ENCODE data around the gene SCUBE1. TPM values are rescaled to one million over a fixed set of nuclear protein-coding genes. Genes with fewer than 3 reads are reported as not detected.

Gene SCUBE1
- total RNA-seq, 2 experiments from 2014 or later: not detected

DNA sequence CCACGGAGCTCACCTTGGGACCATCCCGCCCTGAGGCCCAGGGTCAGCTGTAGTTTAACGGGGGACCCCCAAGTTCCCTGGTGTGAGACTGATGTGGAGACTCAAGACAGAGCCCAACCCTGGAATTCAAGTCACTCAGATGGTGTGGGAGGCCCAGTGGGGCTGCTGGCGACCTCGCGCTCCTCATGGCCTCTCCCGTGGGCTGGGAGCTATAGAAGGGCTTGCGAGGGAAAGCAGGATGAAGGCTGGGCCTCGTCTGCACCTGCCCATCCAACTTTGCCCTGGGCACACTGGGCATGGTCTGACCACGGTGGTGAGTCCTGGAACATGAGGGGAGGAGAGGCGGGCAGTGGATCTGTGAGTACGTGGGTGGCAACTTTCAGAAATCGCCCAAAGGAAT lies 142.6 kb downstream of the SCUBE1 start:
- intact Hi-C loops (cut with micrococcal nuclease; ENCODE audit: unreplicated experiment): no loop called here
- no peak for DNase-seq (ENCODE audit: low spot score)
- no peak overlapping the region for H3K4me3 ChIP-seq (ENCODE audit: low read depth, low read length, poor library complexity, severe bottlenecking)
- TF ChIP-seq EZH2phosphoT487 (IDR thresholded peaks at IDR 0.05; ENCODE audit: borderline replicate concordance, low read depth, low read length): no peak
- TF ChIP-seq, protein P1, sequence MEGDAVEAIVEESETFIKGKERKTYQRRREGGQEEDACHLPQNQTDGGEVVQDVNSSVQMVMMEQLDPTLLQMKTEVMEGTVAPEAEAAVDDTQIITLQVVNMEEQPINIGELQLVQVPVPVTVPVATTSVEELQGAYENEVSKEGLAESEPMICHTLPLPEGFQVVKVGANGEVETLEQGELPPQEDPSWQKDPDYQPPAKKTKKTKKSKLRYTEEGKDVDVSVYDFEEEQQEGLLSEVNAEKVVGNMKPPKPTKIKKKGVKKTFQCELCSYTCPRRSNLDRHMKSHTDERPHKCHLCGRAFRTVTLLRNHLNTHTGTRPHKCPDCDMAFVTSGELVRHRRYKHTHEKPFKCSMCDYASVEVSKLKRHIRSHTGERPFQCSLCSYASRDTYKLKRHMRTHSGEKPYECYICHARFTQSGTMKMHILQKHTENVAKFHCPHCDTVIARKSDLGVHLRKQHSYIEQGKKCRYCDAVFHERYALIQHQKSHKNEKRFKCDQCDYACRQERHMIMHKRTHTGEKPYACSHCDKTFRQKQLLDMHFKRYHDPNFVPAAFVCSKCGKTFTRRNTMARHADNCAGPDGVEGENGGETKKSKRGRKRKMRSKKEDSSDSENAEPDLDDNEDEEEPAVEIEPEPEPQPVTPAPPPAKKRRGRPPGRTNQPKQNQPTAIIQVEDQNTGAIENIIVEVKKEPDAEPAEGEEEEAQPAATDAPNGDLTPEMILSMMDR (conservative IDR thresholded peaks at IDR 0.05; ENCODE audit: low read length): no peak
- BruUV-seq (replicated peaks): no TSS peak
- no peaks in the 10 kb centered on the region for H3K79me2 ChIP-seq (ENCODE audit: insufficient read depth, low read depth, low read length)
- H3K4me1 ChIP-seq (ENCODE audit: insufficient read depth, low read length, poor library complexity, severe bottlenecking): no peaks in the 10 kb centered on the region
- no peak overlapping the region for H3K4me2 ChIP-seq (ENCODE audit: low read length)
- ChIA-PET CTCF (ENCODE audit: unreplicated experiment) (no interaction called here), POLR2A (no interaction called here)
- no peak overlapping the region for H2AFZ ChIP-seq (ENCODE audit: low read length)
- H3K9me2 ChIP-seq (ENCODE audit: insufficient read depth, low read length): no peaks in the 10 kb centered on the region
- H3K27ac ChIP-seq (ENCODE audit: low read depth, low read length, poor library complexity, severe bottlenecking): no peak overlapping the region
- H3K9me3 ChIP-seq (ENCODE audit: low read length): no peaks in the 10 kb centered on the region
- no peaks in the 10 kb centered on the region for H3K36me3 ChIP-seq (ENCODE audit: insufficient read depth, low read length)
- H4K20me1 ChIP-seq (ENCODE audit: insufficient read depth, low read length): no peaks in the 10 kb centered on the region

DNA sequence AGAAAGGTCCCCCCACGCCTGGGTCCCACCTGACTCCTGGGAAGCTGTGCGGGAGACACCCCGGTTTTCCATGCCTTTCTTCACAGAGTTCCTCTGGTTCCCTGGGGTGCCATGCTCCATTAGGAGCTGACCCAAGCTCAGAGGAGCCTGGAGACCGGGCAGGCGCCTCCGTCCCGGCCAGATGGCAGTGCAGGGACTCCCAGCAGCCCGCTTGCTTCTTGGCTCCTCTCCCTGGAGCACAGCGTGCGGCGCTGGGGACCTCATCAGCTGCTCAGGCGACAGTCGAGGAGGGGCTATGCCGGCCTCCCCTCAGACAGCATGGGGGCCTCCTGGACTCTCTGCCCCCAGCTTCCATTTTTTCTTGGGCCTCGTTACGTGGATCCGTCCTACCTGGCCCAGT lies 143.1 kb downstream of the SCUBE1 start:
- POLR2A ChIA-PET: no interaction called here
- no peak overlapping the region for H3K4me3 ChIP-seq (ENCODE audit: low read depth, low read length, poor library complexity, severe bottlenecking)
- no peaks in the 10 kb centered on the region for H3K9me3 ChIP-seq (ENCODE audit: low read length)
- no peaks in the 10 kb centered on the region for H3K4me1 ChIP-seq (ENCODE audit: insufficient read depth, low read length, poor library complexity, severe bottlenecking)
- intact Hi-C loops (cut with micrococcal nuclease; ENCODE audit: unreplicated experiment): no loop called here
- H3K9me2 ChIP-seq (ENCODE audit: insufficient read depth, low read length): no peaks in the 10 kb centered on the region
- DNase-seq (ENCODE audit: low spot score): no peak
- no peaks in the 10 kb centered on the region for H3K79me2 ChIP-seq (ENCODE audit: insufficient read depth, low read depth, low read length)
- H3K36me3 ChIP-seq (ENCODE audit: insufficient read depth, low read length): no peaks in the 10 kb centered on the region
- TF ChIP-seq EZH2phosphoT487 (IDR thresholded peaks at IDR 0.05; ENCODE audit: borderline replicate concordance, low read depth, low read length): no peak
- TF ChIP-seq, protein P1 (conservative IDR thresholded peaks at IDR 0.05; ENCODE audit: low read length): no peak
- no TSS peak for BruUV-seq (replicated peaks)
- no peak overlapping the region for H2AFZ ChIP-seq (ENCODE audit: low read length)
- H3K4me2 ChIP-seq (ENCODE audit: low read length): no peak overlapping the region
- H3K27ac ChIP-seq (ENCODE audit: low read depth, low read length, poor library complexity, severe bottlenecking): no peak overlapping the region
- CTCF ChIA-PET (ENCODE audit: unreplicated experiment): no interaction called here
- H4K20me1 ChIP-seq (ENCODE audit: insufficient read depth, low read length): no peaks in the 10 kb centered on the region

DNA sequence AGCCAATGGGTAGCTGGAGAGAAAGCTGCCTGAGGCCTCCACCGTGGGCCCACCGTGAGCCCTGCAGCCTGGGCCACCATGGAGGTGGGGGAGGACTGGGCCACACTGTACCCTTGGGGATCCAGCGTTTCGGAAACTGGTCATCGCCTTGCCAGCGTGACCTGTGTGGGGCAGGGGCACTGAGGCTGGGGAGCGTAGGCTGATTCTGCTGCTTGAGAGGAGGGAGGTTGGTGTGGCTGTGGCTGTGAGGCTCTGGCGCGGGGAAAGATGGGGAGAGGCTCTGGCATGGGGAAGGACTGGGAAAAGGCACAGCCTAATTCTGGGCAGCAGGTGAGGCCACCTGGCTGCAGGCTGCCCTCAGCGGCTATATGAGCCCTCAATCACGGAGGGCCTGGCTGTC lies 143.6 kb downstream of the SCUBE1 start:
- no peak overlapping the region for H2AFZ ChIP-seq (ENCODE audit: low read length)
- TF ChIP-seq, protein P1 (conservative IDR thresholded peaks at IDR 0.05; ENCODE audit: low read length): no peak
- no peak for TF ChIP-seq EZH2phosphoT487 (IDR thresholded peaks at IDR 0.05; ENCODE audit: borderline replicate concordance, low read depth, low read length)
- H3K79me2 ChIP-seq (ENCODE audit: insufficient read depth, low read depth, low read length): no peaks in the 10 kb centered on the region
- intact Hi-C loops (cut with micrococcal nuclease; ENCODE audit: unreplicated experiment): no loop called here
- H3K36me3 ChIP-seq (ENCODE audit: insufficient read depth, low read length): no peaks in the 10 kb centered on the region
- ChIA-PET POLR2A (no interaction called here), CTCF (ENCODE audit: unreplicated experiment) (no interaction called here)
- H4K20me1 ChIP-seq (ENCODE audit: insufficient read depth, low read length): no peaks in the 10 kb centered on the region
- no peak for DNase-seq (ENCODE audit: low spot score)
- no peak overlapping the region for H3K4me2 ChIP-seq (ENCODE audit: low read length)
- no peaks in the 10 kb centered on the region for H3K9me2 ChIP-seq (ENCODE audit: insufficient read depth, low read length)
- H3K4me3 ChIP-seq (ENCODE audit: low read depth, low read length, poor library complexity, severe bottlenecking): no peak overlapping the region
- no TSS peak for BruUV-seq (replicated peaks)
- no peaks in the 10 kb centered on the region for H3K4me1 ChIP-seq (ENCODE audit: insufficient read depth, low read length, poor library complexity, severe bottlenecking)
- H3K27ac ChIP-seq (ENCODE audit: low read depth, low read length, poor library complexity, severe bottlenecking): no peak overlapping the region
- H3K9me3 ChIP-seq (ENCODE audit: low read length): no peaks in the 10 kb centered on the region
